Osteoblast (primary cell): ENCODE data around the gene PPP5C. TPM values are rescaled to one million over a fixed set of nuclear protein-coding genes. Genes with fewer than 3 reads are reported as not detected.

Experiments
- DNase-seq: peaks from one replicate; pipeline ENCODE4 v3.0.0; 2011; ENCODE audit warnings: low spot score, mixed read lengths; ENCODE audit not compliant: insufficient read length; ENCODE audit errors: missing footprints
- H2AFZ ChIP-seq: 2 replicates; pipeline ENCODE4 v1.6.0; 2011; ENCODE audit warnings: mild to moderate bottlenecking, low read length
- H3K27ac ChIP-seq: 2 replicates; pipeline ENCODE4 v1.5.1; 2011; ENCODE audit warnings: mild to moderate bottlenecking, low read depth, low read length, moderate library complexity
- H3K27me3 ChIP-seq: 2 replicates; pipeline ENCODE4 v1.6.0; 2012; ENCODE audit warnings: mild to moderate bottlenecking, control low read depth, inconsistent platforms, low read length, moderate library complexity; ENCODE audit not compliant: insufficient read depth
- H3K36me3 ChIP-seq: 2 replicates; pipeline ENCODE4 v1.5.1; 2011; ENCODE audit warnings: mild to moderate bottlenecking, low read length, control low read depth, moderate library complexity; ENCODE audit not compliant: insufficient read depth
- H3K4me1 ChIP-seq: 2 replicates; pipeline ENCODE4 v1.5.1; 2011; ENCODE audit warnings: mild to moderate bottlenecking, low read length, control low read depth, moderate library complexity; ENCODE audit not compliant: insufficient read depth
- H3K4me2 ChIP-seq: 2 replicates; pipeline ENCODE4 v1.6.0; 2011; ENCODE audit warnings: mild to moderate bottlenecking, low read length; ENCODE audit not compliant: insufficient read depth
- H3K4me3 ChIP-seq: fragments of 200-600 bp; sonication (generic); 3 replicates; pipeline ENCODE4 v1.5.1; 2012; ENCODE audit warnings: mild to moderate bottlenecking, low read length, inconsistent platforms; ENCODE audit not compliant: insufficient read depth
- H3K79me2 ChIP-seq: 2 replicates; pipeline ENCODE4 v1.6.0; 2012; ENCODE audit warnings: mild to moderate bottlenecking, low read length, control low read depth, inconsistent platforms; ENCODE audit not compliant: insufficient read depth
- H3K9me3 ChIP-seq: 2 replicates; pipeline ENCODE4 v1.5.1; 2011; ENCODE audit warnings: low read depth, low read length, control low read depth
- H4K20me1 ChIP-seq: 2 replicates; pipeline ENCODE4 v1.6.0; 2012; ENCODE audit warnings: mild to moderate bottlenecking, low read length, control low read depth; ENCODE audit not compliant: insufficient read depth
- total RNA-seq: library from RNA; depleted of rRNA; stranded (reverse); fragments of >200 nt; gene quantifications from 2 replicates; pipeline ENCODE4 v1.2.3, GENCODE V29; 2012
- TF ChIP-seq, protein P1 (sequence below): IDR thresholded peaks from 2 replicates; pipeline ENCODE4 v1.5.1; 2011; ENCODE audit warnings: mild to moderate bottlenecking, low read depth, low read length, moderate library complexity; ENCODE audit errors: extremely low read depth

PPP5C gene
- total RNA-seq, 1 donor: 36.6 TPM

DNA sequence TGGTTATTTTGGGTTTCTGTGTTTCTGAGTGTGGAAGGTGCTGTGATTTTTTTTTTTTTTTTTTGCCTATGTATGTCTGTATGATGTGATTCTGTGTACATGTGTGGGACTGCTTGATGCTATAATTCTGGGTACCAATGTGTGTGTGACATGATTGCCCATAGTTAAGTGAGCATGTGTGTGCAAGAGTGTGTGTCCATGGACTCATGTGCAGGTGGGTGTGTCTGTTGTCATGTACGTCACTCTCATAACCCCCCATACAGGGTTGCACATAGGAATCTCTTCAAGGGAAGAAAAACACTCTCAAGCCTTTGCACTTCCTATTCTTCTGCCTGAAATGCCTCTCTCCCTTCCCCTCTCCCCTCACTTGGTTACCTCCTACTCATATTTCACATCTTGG is 2.5 kb upstream of the PPP5C start:
- Histone ChIP-seq H3K4me2 (no peak overlapping the region), H3K79me2 (peaks cover 25% of the 10 kb centered on the region), H3K27ac (no peak overlapping the region), H3K4me3 (no peak overlapping the region), H4K20me1 (peaks cover 4% of the 10 kb centered on the region), H3K9me3 (no peaks in the 10 kb centered on the region), H2AFZ (no peak overlapping the region), H3K27me3 (peaks cover 15% of the 10 kb centered on the region), H3K4me1 (peaks cover 12% of the 10 kb centered on the region), H3K36me3 (no peaks in the 10 kb centered on the region)
- no peak for DNase-seq
- TF ChIP-seq, protein P1, sequence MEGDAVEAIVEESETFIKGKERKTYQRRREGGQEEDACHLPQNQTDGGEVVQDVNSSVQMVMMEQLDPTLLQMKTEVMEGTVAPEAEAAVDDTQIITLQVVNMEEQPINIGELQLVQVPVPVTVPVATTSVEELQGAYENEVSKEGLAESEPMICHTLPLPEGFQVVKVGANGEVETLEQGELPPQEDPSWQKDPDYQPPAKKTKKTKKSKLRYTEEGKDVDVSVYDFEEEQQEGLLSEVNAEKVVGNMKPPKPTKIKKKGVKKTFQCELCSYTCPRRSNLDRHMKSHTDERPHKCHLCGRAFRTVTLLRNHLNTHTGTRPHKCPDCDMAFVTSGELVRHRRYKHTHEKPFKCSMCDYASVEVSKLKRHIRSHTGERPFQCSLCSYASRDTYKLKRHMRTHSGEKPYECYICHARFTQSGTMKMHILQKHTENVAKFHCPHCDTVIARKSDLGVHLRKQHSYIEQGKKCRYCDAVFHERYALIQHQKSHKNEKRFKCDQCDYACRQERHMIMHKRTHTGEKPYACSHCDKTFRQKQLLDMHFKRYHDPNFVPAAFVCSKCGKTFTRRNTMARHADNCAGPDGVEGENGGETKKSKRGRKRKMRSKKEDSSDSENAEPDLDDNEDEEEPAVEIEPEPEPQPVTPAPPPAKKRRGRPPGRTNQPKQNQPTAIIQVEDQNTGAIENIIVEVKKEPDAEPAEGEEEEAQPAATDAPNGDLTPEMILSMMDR: no peak

DNA sequence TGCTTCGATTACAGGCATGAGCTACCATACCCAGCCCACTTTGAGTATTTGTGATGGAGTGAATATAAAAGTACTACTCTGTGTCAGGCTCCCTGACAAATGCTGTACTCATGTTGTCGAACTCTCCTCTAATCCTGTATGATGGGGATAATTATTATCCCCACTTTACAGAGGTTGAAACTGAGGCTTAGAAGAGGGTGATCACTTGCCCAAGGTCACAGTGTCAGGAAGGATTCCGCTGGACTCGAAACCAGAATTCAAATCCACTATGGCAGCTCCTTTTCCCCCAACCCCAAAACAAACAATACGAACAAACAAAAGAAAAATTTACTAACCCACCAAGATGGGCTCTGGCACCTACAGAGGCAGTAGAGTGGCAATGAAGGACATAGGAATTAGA is 1.7 kb upstream of the PPP5C start:
- Histone ChIP-seq H3K27me3 (peaks cover 12% of the 10 kb centered on the region), H3K27ac (no peak overlapping the region), H3K9me3 (no peaks in the 10 kb centered on the region), H3K4me1 (peaks cover 12% of the 10 kb centered on the region), H3K4me3 (no peak overlapping the region), H3K4me2 (no peak overlapping the region), H4K20me1 (peaks cover 4% of the 10 kb centered on the region), H3K36me3 (no peaks in the 10 kb centered on the region), H2AFZ (no peak overlapping the region), H3K79me2 (peaks cover 33% of the 10 kb centered on the region)
- no peak for DNase-seq
- TF ChIP-seq, protein P1: no peak

DNA sequence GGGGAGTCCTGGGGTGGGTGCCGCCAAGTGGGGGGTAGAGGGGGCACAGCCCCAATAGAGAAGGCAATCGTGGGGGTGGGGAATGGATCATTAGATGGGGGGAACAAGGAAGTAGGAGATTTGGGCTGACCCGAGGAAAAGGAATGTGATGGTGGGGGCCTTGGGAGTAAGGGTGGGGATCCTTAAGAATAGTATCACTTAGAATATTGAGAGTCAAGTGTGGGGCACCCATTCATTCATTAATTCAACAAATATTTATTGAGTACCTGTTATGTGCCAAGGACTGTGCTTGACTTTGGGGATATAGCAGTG is 641 bp downstream of the PPP5C start:
- H2AFZ ChIP-seq: peak overlapping the region; percentile 99
- H3K27me3 ChIP-seq: peaks cover 6% of the 10 kb centered on the region
- H3K9me3 ChIP-seq: no peaks in the 10 kb centered on the region
- peaks cover 48% of the 10 kb centered on the region for H3K79me2 ChIP-seq
- peaks cover 33% of the 10 kb centered on the region for H3K4me1 ChIP-seq
- TF ChIP-seq, protein P1: no peak
- H3K4me3 ChIP-seq: peak overlapping the region; percentile 100
- H3K36me3 ChIP-seq: no peaks in the 10 kb centered on the region
- no peak for DNase-seq
- H3K27ac ChIP-seq: peak overlapping the region; percentile 93
- H4K20me1 ChIP-seq: peaks cover 11% of the 10 kb centered on the region
- H3K4me2 ChIP-seq: peak overlapping the region; percentile 98

DNA sequence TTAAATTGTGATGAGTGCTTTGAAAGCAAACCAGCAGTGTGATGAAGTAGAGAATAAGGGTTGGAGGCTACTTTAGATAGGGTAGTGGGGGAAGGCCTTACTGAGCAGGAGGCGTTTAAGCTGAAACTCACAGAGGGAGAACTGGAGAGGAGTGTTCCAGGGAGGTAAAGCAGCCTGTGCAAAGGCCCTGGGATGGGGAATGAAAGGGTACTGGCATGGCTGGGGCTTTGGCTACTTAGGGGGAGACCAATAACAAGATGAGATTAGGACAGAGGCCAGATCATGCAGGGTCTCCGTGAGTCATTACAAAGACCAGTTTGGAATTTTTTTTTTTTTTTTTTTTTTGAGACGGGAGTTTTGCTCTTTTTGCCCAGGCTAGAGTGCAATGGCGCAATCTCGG is 1.1 kb downstream of the PPP5C start:
- TF ChIP-seq, protein P1: no peak

More for the DNA sequence above, 1.1 kb downstream of the PPP5C start:
- Histone ChIP-seq H3K79me2 (peaks cover 52% of the 10 kb centered on the region), H3K4me2 (peak overlapping the region; percentile 98), H3K4me3 (peak overlapping the region; percentile 100), H2AFZ (no peak overlapping the region), H3K4me1 (peaks cover 33% of the 10 kb centered on the region), H3K9me3 (no peaks in the 10 kb centered on the region), H3K27me3 (peaks cover 3% of the 10 kb centered on the region), H3K36me3 (peaks cover 2% of the 10 kb centered on the region), H4K20me1 (peaks cover 14% of the 10 kb centered on the region), H3K27ac (no peak overlapping the region)
- DNase-seq: no peak
